PC-9 (cell line): ENCODE data around the gene SALL3.

ENCODE experiments used
- CTCF ChIP-seq: fragments of 200-600 bp; sonication (generic); conservative IDR thresholded peaks from 2 replicates; pipeline ENCODE4 v1.6.1; 2017; ENCODE audit warnings: mixed run types, antibody characterized with exemption, mild to moderate bottlenecking, moderate library complexity
- EZH2 ChIP-seq: fragments of 200-600 bp; sonication (generic); IDR thresholded peaks from 2 replicates; pipeline ENCODE4 v1.8.0; 2017; ENCODE audit warnings: antibody characterized with exemption, low read depth

- TF ChIP-seq EZH2 = no peak
- no peak for TF ChIP-seq CTCF
These were observed 15.5 kb downstream of the SALL3 start for GRCh38 chr18:78994977-78995582.
